Measurements from ENCODE around the gene PPEF2. TPM values are rescaled to one million over a fixed set of nuclear protein-coding genes. Genes with fewer than 3 reads are reported as not detected.

The PPEF2 gene
- total RNA-seq, 2 donors from 2014 or later, result 0.10 to 0.15 TPM

Other genes starting within 250 kb of the PPEF2 start
- gene G3BP2, start 229.0 kb downstream of the PPEF2 start, total RNA-seq, result 100 to 1,000 TPM; 323 to 339 TPM
- 10 to 100 TPM; 24.0 to 27.8 TPM for gene USO1, start 177.9 kb downstream of the PPEF2 start, total RNA-seq
- 10 to 100 TPM; 50.0 to 65.2 TPM for gene NAAA, start 38.6 kb upstream of the PPEF2 start, total RNA-seq
- 10 to 100 TPM; 42.5 to 44.0 TPM for gene SDAD1, start 88.5 kb upstream of the PPEF2 start, total RNA-seq
- gene CXCL9, start 105.1 kb upstream of the PPEF2 start, total RNA-seq, result not detected
- not detected for gene CXCL10, start 121.0 kb upstream of the PPEF2 start, total RNA-seq
- gene CXCL11, start 133.6 kb upstream of the PPEF2 start, total RNA-seq, result not detected
- not detected for gene ART3, start 172.3 kb upstream of the PPEF2 start, total RNA-seq
- 10 to 100 TPM; 63.2 to 93.1 TPM for gene NUP54, start 245.9 kb upstream of the PPEF2 start, total RNA-seq

Data from T-helper 17 cell (primary cell).